Omental fat pad (tissue), 4 donors: ENCODE measurements around the gene SLC5A5. TPM values are rescaled to one million over a fixed set of nuclear protein-coding genes. Genes with fewer than 3 reads are reported as not detected.
"Not testable (repeated sequence)": the region's sequence is repeated elsewhere in the genome, so short reads cannot be mapped to it uniquely, and the experiment has no call there.

Experiments
- ATAC-seq: fragments of 150-250 bp; one replicate; pipeline ENCODE4 v1.9.1; 2016; ENCODE audit warnings: mild to moderate bottlenecking, moderate library complexity; ENCODE audit not compliant: low FRiP score
- DNase-seq: peaks from one replicate; pipeline ENCODE4 v3.0.0-alpha.2; 2019; ENCODE audit warnings: low spot score
- CTCF ChIP-seq, 3 donors: fragments of 450-650 bp; IDR thresholded peaks; one replicate each; pipeline ENCODE4 v1.5.1; 2016 to 2017; ENCODE audit warnings: antibody characterized with exemption in 3 of 3, mild to moderate bottlenecking in 3 of 3, moderate library complexity in 2 of 3
- total RNA-seq, 4 donors: library from RNA; depleted of rRNA; stranded (reverse); fragments of >200 nt; gene quantifications; one replicate each; pipeline ENCODE4 v1.1.0, GENCODE V29; 2016

The SLC5A5 gene
- total RNA-seq, 4 donors from 2014 or later: 0.09 TPM; not detected in 3

GRCh38 chr19:17886515-17886914, 14.8 kb downstream of the SLC5A5 start:
- ATAC-seq: no peak

GRCh38 chr19:17887221-17887620, 15.5 kb downstream of the SLC5A5 start:
- ATAC-seq, DNase-seq: not testable (repeated sequence)

More at GRCh38 chr19:17886515-17886914, 14.8 kb downstream of the SLC5A5 start:
- DNase-seq: no peak
- TF ChIP-seq CTCF (IDR thresholded peaks at IDR 0.05): no peak

- ATAC-seq (no peak), DNase-seq (no peak)
- no peak for TF ChIP-seq CTCF (IDR thresholded peaks at IDR 0.05)
These were observed 16.5 kb downstream of the SLC5A5 start for GRCh38 chr19:17888260-17888659.

- ATAC-seq (no peak), DNase-seq (no peak)
- TF ChIP-seq CTCF (IDR thresholded peaks at IDR 0.05): no peak
These were observed 18.0 kb downstream of the SLC5A5 start for GRCh38 chr19:17889609-17890214.

- ATAC-seq: no peak
- no peak for TF ChIP-seq CTCF (IDR thresholded peaks at IDR 0.05)
- DNase-seq: no peak
These were observed 22.0 kb downstream of the SLC5A5 start for GRCh38 chr19:17893766-17894165.

- ATAC-seq (no peak), DNase-seq (no peak)
- TF ChIP-seq CTCF (IDR thresholded peaks at IDR 0.05): no peak
These were observed 31.0 kb downstream of the SLC5A5 start for GRCh38 chr19:17902701-17903100.

GRCh38 chr19:17908244-17908643, 36.5 kb downstream of the SLC5A5 start:
- ATAC-seq (no peak), DNase-seq (no peak)
- TF ChIP-seq CTCF (IDR thresholded peaks at IDR 0.05): no peak
